ENCODE data around the gene SLC29A3.

DNA sequence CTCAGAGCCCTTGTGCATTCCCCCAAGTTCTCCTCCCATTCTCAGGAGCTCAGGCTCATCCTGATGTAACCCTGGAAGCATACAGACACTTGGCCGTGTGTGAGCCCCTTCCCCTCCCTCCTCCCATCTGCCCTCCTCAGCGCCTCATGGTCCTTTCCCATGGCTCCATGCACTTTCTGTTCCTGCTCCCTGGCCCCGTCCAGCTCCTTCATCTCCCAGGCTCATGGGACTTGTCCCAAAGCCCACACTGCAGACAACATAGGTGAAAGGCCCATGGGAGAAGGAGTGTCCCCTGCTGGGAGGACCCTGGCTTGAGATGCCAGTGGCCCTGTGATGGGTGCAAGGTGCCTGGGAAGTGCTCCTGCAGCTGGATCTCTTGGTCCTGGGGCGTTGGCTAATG lies 24.2 kb upstream of the SLC29A3 start:
- TF ChIP-seq, protein P1, sequence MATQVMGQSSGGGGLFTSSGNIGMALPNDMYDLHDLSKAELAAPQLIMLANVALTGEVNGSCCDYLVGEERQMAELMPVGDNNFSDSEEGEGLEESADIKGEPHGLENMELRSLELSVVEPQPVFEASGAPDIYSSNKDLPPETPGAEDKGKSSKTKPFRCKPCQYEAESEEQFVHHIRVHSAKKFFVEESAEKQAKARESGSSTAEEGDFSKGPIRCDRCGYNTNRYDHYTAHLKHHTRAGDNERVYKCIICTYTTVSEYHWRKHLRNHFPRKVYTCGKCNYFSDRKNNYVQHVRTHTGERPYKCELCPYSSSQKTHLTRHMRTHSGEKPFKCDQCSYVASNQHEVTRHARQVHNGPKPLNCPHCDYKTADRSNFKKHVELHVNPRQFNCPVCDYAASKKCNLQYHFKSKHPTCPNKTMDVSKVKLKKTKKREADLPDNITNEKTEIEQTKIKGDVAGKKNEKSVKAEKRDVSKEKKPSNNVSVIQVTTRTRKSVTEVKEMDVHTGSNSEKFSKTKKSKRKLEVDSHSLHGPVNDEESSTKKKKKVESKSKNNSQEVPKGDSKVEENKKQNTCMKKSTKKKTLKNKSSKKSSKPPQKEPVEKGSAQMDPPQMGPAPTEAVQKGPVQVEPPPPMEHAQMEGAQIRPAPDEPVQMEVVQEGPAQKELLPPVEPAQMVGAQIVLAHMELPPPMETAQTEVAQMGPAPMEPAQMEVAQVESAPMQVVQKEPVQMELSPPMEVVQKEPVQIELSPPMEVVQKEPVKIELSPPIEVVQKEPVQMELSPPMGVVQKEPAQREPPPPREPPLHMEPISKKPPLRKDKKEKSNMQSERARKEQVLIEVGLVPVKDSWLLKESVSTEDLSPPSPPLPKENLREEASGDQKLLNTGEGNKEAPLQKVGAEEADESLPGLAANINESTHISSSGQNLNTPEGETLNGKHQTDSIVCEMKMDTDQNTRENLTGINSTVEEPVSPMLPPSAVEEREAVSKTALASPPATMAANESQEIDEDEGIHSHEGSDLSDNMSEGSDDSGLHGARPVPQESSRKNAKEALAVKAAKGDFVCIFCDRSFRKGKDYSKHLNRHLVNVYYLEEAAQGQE (IDR thresholded peaks at IDR 0.05; ENCODE audit: low read depth), result no peak
- TF ChIP-seq EP300 (IDR thresholded peaks at IDR 0.05; ENCODE audit: borderline replicate concordance) (no peak), TCF12 (IDR thresholded peaks at IDR 0.05; ENCODE audit: low read depth) (no peak), CEBPB (IDR thresholded peaks at IDR 0.05) (no peak), RAD21 (IDR thresholded peaks at IDR 0.05; ENCODE audit: low read depth) (no peak), TAF1 (IDR thresholded peaks at IDR 0.05; ENCODE audit: low read depth) (no peak), YY1 (IDR thresholded peaks at IDR 0.05; ENCODE audit: low read depth) (no peak)

Data from Ishikawa (cell line).